Islet precursor cell (in vitro differentiated cells): ENCODE measurements around the gene MC3R.

Source experiments
- DNase-seq: peaks from one replicate; pipeline ENCODE4 v3.0.0-alpha.2; 2018

MC3R gene

GRCh38 chr20:56247954-56248782, at the start of gene MC3R:
Gene MC3R, plus strand, starts transcription at chr20:56248732. Its CDS starts 112 bp downstream, at chr20:56248844.
- DNase-seq, result peak; percentile 82

GRCh38 chr20:56200456-56200855, 48.1 kb upstream of the MC3R start:
- DNase-seq, result no peak

- no peak for DNase-seq
Observed at GRCh38 chr20:56202493-56203077, 45.9 kb upstream of the MC3R start.

- no peak for DNase-seq
Observed at GRCh38 chr20:56204206-56204605, 44.3 kb upstream of the MC3R start.

GRCh38 chr20:56205346-56205745, 43.2 kb upstream of the MC3R start:
- DNase-seq, result no peak

- DNase-seq, result no peak
Observed at GRCh38 chr20:56207656-56208055, 40.9 kb upstream of the MC3R start.

- no peak for DNase-seq
Observed at GRCh38 chr20:56208121-56208520, 40.4 kb upstream of the MC3R start.

GRCh38 chr20:56211051-56211450, 37.5 kb upstream of the MC3R start:
- no peak for DNase-seq

- no peak for DNase-seq
Observed at GRCh38 chr20:56212091-56212490, 36.4 kb upstream of the MC3R start.

GRCh38 chr20:56213321-56213720, 35.2 kb upstream of the MC3R start:
- DNase-seq, result no peak

GRCh38 chr20:56215115-56215514, 33.4 kb upstream of the MC3R start:
- DNase-seq, result no peak

- no peak for DNase-seq
Observed at GRCh38 chr20:56217829-56218228, 30.7 kb upstream of the MC3R start.

- peak; percentile 60 for DNase-seq
Observed at GRCh38 chr20:56221186-56221585, 27.3 kb upstream of the MC3R start.

GRCh38 chr20:56222201-56222600, 26.3 kb upstream of the MC3R start:
- no peak for DNase-seq

GRCh38 chr20:56222945-56223344, 25.6 kb upstream of the MC3R start:
- no peak for DNase-seq

GRCh38 chr20:56223352-56223751, 25.2 kb upstream of the MC3R start:
- no peak for DNase-seq

GRCh38 chr20:56228021-56228420, 20.5 kb upstream of the MC3R start:
- DNase-seq, result peak; percentile 74

GRCh38 chr20:56229812-56230211, 18.7 kb upstream of the MC3R start:
- no peak for DNase-seq

- no peak for DNase-seq
Observed at GRCh38 chr20:56234110-56234509, 14.4 kb upstream of the MC3R start.

GRCh38 chr20:56237335-56237734, 11.2 kb upstream of the MC3R start:
- DNase-seq, result no peak

- DNase-seq, result no peak
Observed at GRCh38 chr20:56244259-56244658, 4.3 kb upstream of the MC3R start.

GRCh38 chr20:56245761-56246160, 2.8 kb upstream of the MC3R start:
- peak; percentile 60 for DNase-seq

GRCh38 chr20:56249244-56249955, 868 bp downstream of the MC3R start:
- DNase-seq, result peak; percentile 78

GRCh38 chr20:56249956-56250355, 1.4 kb downstream of the MC3R start:
- DNase-seq, result no peak
